Parathyroid adenoma (tissue), 2 donors: ENCODE data around the gene CEACAM3.

Experiments
- H2AFZ ChIP-seq: fragments of 300-600 bp; sonication (generic); one replicate; pipeline ENCODE4 v1.7.0; 2017; ENCODE audit warnings: antibody characterized with exemption, mild to moderate bottlenecking
- H3K27ac ChIP-seq: fragments of 300-600 bp; sonication (generic); one replicate; pipeline ENCODE4 v1.7.0; 2017
- H3K27me3 ChIP-seq: fragments of 300-600 bp; sonication (generic); one replicate; pipeline ENCODE4 v1.7.0; 2017; ENCODE audit warnings: low read length; ENCODE audit not compliant: control insufficient read depth, insufficient read depth
- H3K36me3 ChIP-seq: fragments of 300-600 bp; sonication (generic); one replicate; pipeline ENCODE4 v1.7.0; 2017; ENCODE audit warnings: low read length; ENCODE audit not compliant: control insufficient read depth, insufficient read depth
- H3K4me1 ChIP-seq: fragments of 300-600 bp; sonication (generic); one replicate; pipeline ENCODE4 v1.7.0; 2017; ENCODE audit warnings: control low read depth
- H3K4me2 ChIP-seq: fragments of 300-600 bp; sonication (generic); one replicate; pipeline ENCODE4 v1.7.0; 2017; ENCODE audit warnings: low read length
- H3K4me3 ChIP-seq: fragments of 300-600 bp; sonication (generic); one replicate; pipeline ENCODE4 v1.7.0; 2017; ENCODE audit warnings: low read depth, low read length
- H3K79me2 ChIP-seq: fragments of 300-600 bp; sonication (generic); one replicate; pipeline ENCODE4 v1.7.0; 2017; ENCODE audit warnings: control low read depth
- H3K9ac ChIP-seq: fragments of 300-600 bp; sonication (generic); one replicate; pipeline ENCODE4 v1.7.0; 2017; ENCODE audit warnings: mild to moderate bottlenecking
- H3K9me3 ChIP-seq: fragments of 300-600 bp; sonication (generic); one replicate; pipeline ENCODE4 v1.7.0; 2017; ENCODE audit warnings: low read length; ENCODE audit not compliant: control insufficient read depth
- TF ChIP-seq, protein P1 (sequence below): fragments of 300-600 bp; sonication (generic); IDR thresholded peaks from one replicate; pipeline ENCODE4 v1.7.0; 2017; ENCODE audit warnings: antibody characterized with exemption, mild to moderate bottlenecking
- donor health status: primary hyperparathyroidism.

The CEACAM3 gene

DNA sequence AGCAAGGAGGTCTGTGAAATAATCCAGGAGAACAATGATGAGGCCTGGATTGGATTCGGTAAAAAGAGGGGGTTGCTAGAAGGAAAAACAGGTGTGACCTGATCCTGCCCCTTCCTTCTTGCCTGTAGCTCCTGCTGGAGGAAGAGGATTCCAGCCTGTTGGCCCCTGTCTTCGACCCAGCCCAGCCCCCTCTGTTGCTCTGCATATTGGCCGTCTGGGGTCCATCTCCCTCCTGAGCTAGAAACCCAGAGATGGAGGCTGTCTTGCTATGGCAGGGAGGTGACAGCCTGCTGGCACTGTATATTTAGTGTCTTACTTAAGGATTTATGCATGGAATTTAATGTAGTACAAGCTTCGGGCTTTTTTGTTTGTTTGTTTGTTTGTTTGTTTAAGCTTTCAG lies 55.1 kb downstream of the CEACAM3 start:
- Histone ChIP-seq H3K79me2 (no peaks in the 10 kb centered on the region), H3K36me3 (no peaks in the 10 kb centered on the region), H3K4me3 (no peak overlapping the region), H2AFZ (no peak overlapping the region), H3K9me3 (no peaks in the 10 kb centered on the region), H3K4me1 (no peaks in the 10 kb centered on the region), H3K27ac (no peak overlapping the region), H3K27me3 (no peaks in the 10 kb centered on the region), H3K9ac (no peak overlapping the region), H3K4me2 (no peak overlapping the region)
- TF ChIP-seq, protein P1, sequence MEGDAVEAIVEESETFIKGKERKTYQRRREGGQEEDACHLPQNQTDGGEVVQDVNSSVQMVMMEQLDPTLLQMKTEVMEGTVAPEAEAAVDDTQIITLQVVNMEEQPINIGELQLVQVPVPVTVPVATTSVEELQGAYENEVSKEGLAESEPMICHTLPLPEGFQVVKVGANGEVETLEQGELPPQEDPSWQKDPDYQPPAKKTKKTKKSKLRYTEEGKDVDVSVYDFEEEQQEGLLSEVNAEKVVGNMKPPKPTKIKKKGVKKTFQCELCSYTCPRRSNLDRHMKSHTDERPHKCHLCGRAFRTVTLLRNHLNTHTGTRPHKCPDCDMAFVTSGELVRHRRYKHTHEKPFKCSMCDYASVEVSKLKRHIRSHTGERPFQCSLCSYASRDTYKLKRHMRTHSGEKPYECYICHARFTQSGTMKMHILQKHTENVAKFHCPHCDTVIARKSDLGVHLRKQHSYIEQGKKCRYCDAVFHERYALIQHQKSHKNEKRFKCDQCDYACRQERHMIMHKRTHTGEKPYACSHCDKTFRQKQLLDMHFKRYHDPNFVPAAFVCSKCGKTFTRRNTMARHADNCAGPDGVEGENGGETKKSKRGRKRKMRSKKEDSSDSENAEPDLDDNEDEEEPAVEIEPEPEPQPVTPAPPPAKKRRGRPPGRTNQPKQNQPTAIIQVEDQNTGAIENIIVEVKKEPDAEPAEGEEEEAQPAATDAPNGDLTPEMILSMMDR, result no peak

DNA sequence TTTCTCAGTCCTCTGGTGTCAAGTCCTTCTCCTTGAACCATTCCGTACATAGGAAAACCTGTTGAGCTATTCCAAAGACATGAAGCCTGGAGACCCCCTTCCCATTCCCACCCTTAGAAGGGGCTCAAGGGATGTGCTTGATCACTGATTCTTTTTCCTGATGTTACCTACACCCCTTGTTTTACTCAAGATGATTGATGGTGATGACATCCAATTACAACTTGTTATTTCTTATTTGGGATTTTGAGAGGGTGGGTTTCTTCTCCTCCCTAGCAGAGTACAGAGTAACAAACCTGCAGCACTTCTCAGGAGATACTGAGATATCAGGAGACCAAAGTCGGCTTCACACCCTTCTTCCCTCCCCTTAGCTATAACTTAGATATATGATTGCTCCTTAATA lies 57.0 kb downstream of the CEACAM3 start:
- H3K9me3 ChIP-seq, result no peaks in the 10 kb centered on the region
- H2AFZ ChIP-seq, result no peak overlapping the region
- no peak overlapping the region for H3K9ac ChIP-seq
- H3K4me1 ChIP-seq, result no peaks in the 10 kb centered on the region
- H3K36me3 ChIP-seq, result no peaks in the 10 kb centered on the region
- no peak overlapping the region for H3K4me2 ChIP-seq
- H3K4me3 ChIP-seq, result no peak overlapping the region
- TF ChIP-seq, protein P1, result no peak
- no peak overlapping the region for H3K27ac ChIP-seq
- H3K79me2 ChIP-seq, result no peaks in the 10 kb centered on the region
- no peaks in the 10 kb centered on the region for H3K27me3 ChIP-seq

DNA sequence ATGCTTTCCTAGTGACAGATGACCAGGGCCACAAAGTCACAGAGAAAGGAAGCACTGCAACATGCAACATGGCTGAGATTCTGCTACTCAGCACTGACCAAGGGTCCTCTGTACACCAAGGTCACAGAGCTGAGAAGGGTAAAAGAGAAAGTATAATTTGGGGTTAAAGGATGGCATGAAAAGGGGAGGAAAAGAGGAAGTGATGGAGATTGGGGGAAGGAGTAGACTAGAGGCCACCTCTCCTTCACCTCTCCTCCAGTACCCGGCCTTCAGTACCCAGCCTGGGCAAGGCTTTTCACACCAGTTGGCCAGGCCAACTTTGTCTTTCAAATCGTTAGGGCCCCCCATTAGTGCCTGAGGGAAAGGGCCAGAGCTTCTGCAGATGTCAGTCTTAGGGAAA lies 57.4 kb downstream of the CEACAM3 start:
- no peaks in the 10 kb centered on the region for H3K27me3 ChIP-seq
- H3K9ac ChIP-seq, result no peak overlapping the region
- TF ChIP-seq, protein P1, result no peak

DNA sequence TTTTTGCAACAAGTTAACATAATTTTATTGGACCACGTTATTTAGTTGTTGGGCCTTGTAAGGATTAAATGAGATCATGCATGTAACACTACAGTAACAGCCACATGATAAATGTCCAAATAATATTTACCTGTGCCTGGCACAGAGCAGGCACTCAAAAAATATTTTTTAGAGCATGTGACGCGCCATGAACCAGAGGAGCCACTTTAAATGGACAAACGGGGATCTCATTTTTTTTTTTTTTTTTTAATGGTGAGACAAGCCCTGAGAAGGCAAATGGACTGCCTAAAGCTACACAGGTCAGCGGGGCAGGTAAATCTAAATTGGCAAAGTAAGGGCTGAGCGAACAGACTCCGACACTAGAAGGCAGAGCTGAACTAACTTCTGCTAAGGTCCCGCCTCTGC lies 62.8 kb downstream of the CEACAM3 start:
- TF ChIP-seq, protein P1, result no peak
- peak overlapping the region; percentile 98 for H3K27ac ChIP-seq

More for the DNA sequence above, 57.4 kb downstream of the CEACAM3 start:
- Histone ChIP-seq H3K9me3 (no peaks in the 10 kb centered on the region), H2AFZ (no peak overlapping the region), H3K79me2 (no peaks in the 10 kb centered on the region), H3K4me1 (no peaks in the 10 kb centered on the region), H3K36me3 (no peaks in the 10 kb centered on the region), H3K4me3 (no peak overlapping the region), H3K27ac (no peak overlapping the region), H3K4me2 (no peak overlapping the region)

DNA sequence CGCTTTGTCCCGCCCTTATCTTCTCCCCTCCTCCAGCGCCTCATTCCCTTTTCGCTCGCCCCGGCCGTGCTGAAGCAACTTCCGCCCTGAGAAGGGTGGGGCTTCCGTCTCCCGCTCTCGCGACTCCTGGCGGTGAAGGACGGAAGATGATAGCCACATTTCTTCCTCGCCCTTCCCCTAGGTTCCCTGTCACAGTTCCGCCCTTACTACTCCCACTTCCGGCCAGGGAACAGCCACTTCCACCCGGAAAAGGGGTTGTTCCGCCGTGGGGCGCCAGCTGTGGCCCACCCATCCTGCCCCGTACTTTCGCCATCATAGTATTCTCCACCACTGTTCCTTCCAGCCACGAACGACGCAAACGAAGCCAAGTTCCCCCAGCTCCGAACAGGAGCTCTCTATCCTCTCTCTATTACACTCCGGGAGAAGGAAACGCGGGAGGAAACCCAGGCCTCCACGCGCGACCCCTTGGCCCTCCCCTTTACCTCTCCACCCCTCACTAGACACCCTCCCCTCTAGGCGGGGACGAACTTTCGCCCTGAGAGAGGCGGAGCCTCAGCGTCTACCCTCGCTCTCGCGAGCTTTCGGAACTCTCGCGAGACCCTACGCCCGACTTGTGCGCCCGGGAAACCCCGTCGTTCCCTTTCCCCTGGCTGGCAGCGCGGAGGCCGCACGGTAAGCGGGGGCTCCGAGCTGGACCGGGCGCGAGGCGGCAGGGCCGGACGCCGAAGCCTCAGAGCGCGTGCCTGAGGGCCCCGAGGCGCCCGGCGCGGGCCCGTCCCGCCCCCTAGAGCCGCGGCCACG lies 63.4 kb downstream of the CEACAM3 start, which contains the start of gene RPS19:
Gene RPS19 (plus strand): TSS at position 638 of the 801 bp plus-strand sequence. CDS start 520 bp downstream, outside the sequence.
- Histone ChIP-seq H3K9ac (peak within 1 kb of the TSS; percentile 31), H3K79me2 (peaks cover 27% of the 10 kb centered on the region), H3K4me1 (peaks cover 6% of the 10 kb centered on the region), H3K4me2 (peak within 1 kb of the TSS; percentile 66), H2AFZ (peak within 1 kb of the TSS; percentile 87), H3K27me3 (no peaks in the 10 kb centered on the region), H3K36me3 (no peaks in the 10 kb centered on the region), H3K27ac (peak within 1 kb of the TSS; percentile 98), H3K9me3 (no peaks in the 10 kb centered on the region), H3K4me3 (peak within 1 kb of the TSS; percentile 78)
- TF ChIP-seq, protein P1, result peak; percentile 86

More for the DNA sequence above, 62.8 kb downstream of the CEACAM3 start:
- Histone ChIP-seq H3K9me3 (no peaks in the 10 kb centered on the region), H3K27me3 (no peaks in the 10 kb centered on the region), H3K9ac (no peak overlapping the region), H3K4me3 (peak overlapping the region; percentile 78), H3K36me3 (no peaks in the 10 kb centered on the region), H3K79me2 (peaks cover 22% of the 10 kb centered on the region), H2AFZ (peak overlapping the region; percentile 87), H3K4me2 (peak overlapping the region; percentile 66), H3K4me1 (peaks cover 6% of the 10 kb centered on the region)
